ENCODE measurements around the gene MPRIP. TPM values are rescaled to one million over a fixed set of nuclear protein-coding genes. Genes with fewer than 3 reads are reported as not detected.

MPRIP gene
- total and polyA plus RNA-seq, 2 of the 13 experiments (the other 11 are each of a cell fraction or from before 2014, with no cell fraction given): 50.2 to 52.4 TPM

- TF ChIP-seq ZNF142 (CRISPR knock-in tag; IDR thresholded peaks at IDR 0.05) (no peak), SMYD3 (CRISPR knock-in tag; IDR thresholded peaks at IDR 0.05) (no peak), SNAI1 (CRISPR knock-in tag; IDR thresholded peaks at IDR 0.05; ENCODE audit: borderline replicate concordance) (no peak), HNRNPK (IDR thresholded peaks at IDR 0.05; ENCODE audit: low read depth, low read length, poor library complexity, severe bottlenecking) (no peak), ZNF547 (CRISPR knock-in tag; IDR thresholded peaks at IDR 0.05) (no peak), ZNF773 (CRISPR knock-in tag; IDR thresholded peaks at IDR 0.05; ENCODE audit: borderline replicate concordance) (no peak)
These were observed 140.4 kb downstream of the MPRIP start (continued) for GRCh38 chr17:17182598-17183136.

DNA sequence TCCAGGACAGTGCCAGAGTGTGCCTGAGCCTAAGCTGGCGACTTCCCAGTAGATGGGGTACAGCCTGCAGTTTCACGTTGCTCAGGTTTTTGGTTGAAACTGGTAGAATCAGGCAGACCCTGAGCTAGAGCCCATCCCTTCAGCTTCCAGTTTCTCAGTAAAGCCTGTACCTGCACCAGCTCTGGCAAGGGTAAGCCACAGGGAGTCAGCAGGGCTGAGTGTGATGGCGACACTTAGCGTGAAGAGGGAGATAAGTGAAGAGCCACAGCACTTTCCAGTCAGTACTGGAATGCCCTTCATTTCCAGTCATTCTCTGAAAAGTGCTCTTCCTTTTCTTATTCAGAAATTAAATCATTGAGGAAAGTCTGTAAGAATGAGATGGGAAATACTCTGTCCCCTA is 141.5 kb downstream of the MPRIP start:
- Histone ChIP-seq H3K4me2 (ENCODE audit: low read depth, low read length) (no peak overlapping the region), H3K9me3 (ENCODE audit: low read length) (no peaks in the 10 kb centered on the region), H3K27ac (ENCODE audit: extremely low read length, insufficient read depth, low read length) (no peak overlapping the region), H3K27me3 (ENCODE audit: control insufficient read depth in 1 of 2, insufficient read depth in 2 of 2, low read length in 2 of 2) (no peaks in the 10 kb centered on the region), H3K79me2 (ENCODE audit: insufficient read depth, low read length) (no peaks in the 10 kb centered on the region), H4K20me1 (ENCODE audit: insufficient read depth, low read length) (no peaks in the 10 kb centered on the region), H3K9ac (ENCODE audit: insufficient read depth, low read depth, low read length) (no peak overlapping the region), H3K36me3 (replicated peaks in 1 of 2; ENCODE audit: control insufficient read depth in 1 of 2, insufficient read depth in 2 of 2, low read length in 2 of 2) (peaks cover 13 to 36% of the 10 kb centered on the region in 2 experiments), H2AFZ (ENCODE audit: low read length) (no peak overlapping the region), H3K4me1 (ENCODE audit: insufficient read depth, low read length) (peaks cover 7% of the 10 kb centered on the region), H3K4me3 (replicated peaks in 1 of 3; ENCODE audit: insufficient read depth in 1 of 3, low read depth in 2 of 3, low read length in 3 of 3) (no peak overlapping the region)
- DNase-seq (ENCODE audit: low spot score): no peak
- in situ Hi-C loops (cut with HindIII; ENCODE audit: extremely low pct_ligation_motif_present, low pct_unique_long_range_greater_than_20kb) (no loop called here), intact Hi-C loops (cut with micrococcal nuclease; ENCODE audit: unreplicated experiment) (no loop called here)
- BruUV-seq (replicated peaks): no TSS peak
- 96% methylated on average over 4 of the region's 4 CpGs for WGBS (ENCODE audit: low lambda C conversion rate)
- FAIRE-seq: no peak
- CTCF ChIA-PET (ENCODE audit: low intra/inter-chr PET ratio, low total read pairs): no interaction called here
- POLR2A ChIA-PET: no interaction called here
- ATAC-seq: no peak
- TF ChIP-seq SCMH1 (CRISPR knock-in tag; IDR thresholded peaks at IDR 0.05; ENCODE audit: borderline replicate concordance) (no peak), POLR2AphosphoS2 (IDR thresholded peaks at IDR 0.05; ENCODE audit: low read depth, low read length) (no peak), ZNF703 (CRISPR knock-in tag; IDR thresholded peaks at IDR 0.05; ENCODE audit: borderline replicate concordance) (no peak), NR1H2 (CRISPR knock-in tag; IDR thresholded peaks at IDR 0.05; ENCODE audit: borderline replicate concordance, low read depth) (no peak), REXO4 (CRISPR knock-in tag; IDR thresholded peaks at IDR 0.05; ENCODE audit: borderline replicate concordance) (no peak), ZNF275 (CRISPR knock-in tag; IDR thresholded peaks at IDR 0.05; ENCODE audit: borderline replicate concordance) (no peak), TP53 (CRISPR knock-in tag; conservative IDR thresholded peaks at IDR 0.05) (no peak)
- TF ChIP-seq, protein P1, sequence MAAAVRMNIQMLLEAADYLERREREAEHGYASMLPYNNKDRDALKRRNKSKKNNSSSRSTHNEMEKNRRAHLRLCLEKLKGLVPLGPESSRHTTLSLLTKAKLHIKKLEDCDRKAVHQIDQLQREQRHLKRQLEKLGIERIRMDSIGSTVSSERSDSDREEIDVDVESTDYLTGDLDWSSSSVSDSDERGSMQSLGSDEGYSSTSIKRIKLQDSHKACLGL (CRISPR knock-in tag; IDR thresholded peaks at IDR 0.05): no peak
